Hepatocyte (in vitro differentiated cells): ENCODE measurements around the gene NUAK1.

ENCODE experiments used
- CTCF ChIP-seq: fragments of 200-600 bp; sonication (generic); IDR thresholded peaks from 2 replicates; pipeline ENCODE4 v1.5.1; 2016; ENCODE audit warnings: antibody characterized with exemption, mild to moderate bottlenecking; ENCODE audit not compliant: poor library complexity
- EZH2 ChIP-seq: fragments of 200-600 bp; sonication (generic); IDR thresholded peaks from 2 replicates; pipeline ENCODE4 v1.6.1; 2016; ENCODE audit warnings: antibody characterized with exemption, mild to moderate bottlenecking, borderline replicate concordance
- EZH2phosphoT487 ChIP-seq: fragments of 200-600 bp; sonication (generic); IDR thresholded peaks from one replicate; pipeline ENCODE4 v1.6.1; 2018; ENCODE audit warnings: antibody characterized with exemption, mild to moderate bottlenecking, low read depth, moderate library complexity; ENCODE audit not compliant: unreplicated experiment, severe bottlenecking

GRCh38 chr12:106114447-106115068, 24.2 kb downstream of the NUAK1 start:
- TF ChIP-seq CTCF (no peak), EZH2 (no peak), EZH2phosphoT487 (no peak)
